ENCODE measurements around the gene SCN1B.

Gene SCN1B

DNA sequence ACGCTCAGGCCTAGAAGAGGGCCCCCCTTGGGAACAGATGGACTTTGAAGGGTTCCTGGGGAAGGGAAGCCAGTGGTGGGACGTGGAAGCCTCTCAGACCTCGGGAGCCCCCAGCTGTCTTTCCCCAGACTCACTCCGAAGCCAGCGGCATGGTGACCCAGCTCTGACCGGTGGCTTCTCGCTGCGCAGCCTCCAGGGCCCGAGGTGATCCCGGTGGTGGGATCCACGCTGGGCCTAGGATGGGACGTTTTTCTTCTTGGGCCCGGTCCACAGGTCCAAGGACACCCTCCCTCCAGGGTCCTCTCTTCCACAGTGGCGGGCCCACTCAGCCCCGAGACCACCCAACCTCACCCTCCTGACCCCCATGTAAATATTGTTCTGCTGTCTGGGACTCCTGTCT, 35.9 kb downstream of the SCN1B start:
- H3K9ac ChIP-seq (ENCODE audit: low read depth, low read length): no peak overlapping the region
- no peak overlapping the region for H3K4me2 ChIP-seq (ENCODE audit: low read length)
- no peaks in the 10 kb centered on the region for H3K4me1 ChIP-seq (ENCODE audit: control insufficient read depth, insufficient read depth, low read length)
- H3K4me3 ChIP-seq (ENCODE audit: low read length): no peak overlapping the region
- no peaks in the 10 kb centered on the region for H3K9me3 ChIP-seq (replicated peaks; ENCODE audit: low read length)
- H3K36me3 ChIP-seq (ENCODE audit: insufficient read depth, low read length): no peaks in the 10 kb centered on the region
- peaks cover 4% of the 10 kb centered on the region for H3K27me3 ChIP-seq (ENCODE audit: control insufficient read depth, insufficient read depth, low read length)

- H3K4me2 ChIP-seq (ENCODE audit: low read length): no peak overlapping the region
- no peaks in the 10 kb centered on the region for H3K36me3 ChIP-seq (ENCODE audit: insufficient read depth, low read length)
- no peaks in the 10 kb centered on the region for H3K9me3 ChIP-seq (replicated peaks; ENCODE audit: low read length)
- no peak overlapping the region for H3K9ac ChIP-seq (ENCODE audit: low read depth, low read length)
- peaks cover 4% of the 10 kb centered on the region for H3K27me3 ChIP-seq (ENCODE audit: control insufficient read depth, insufficient read depth, low read length)
- H3K4me3 ChIP-seq (ENCODE audit: low read length): no peak overlapping the region
- no peaks in the 10 kb centered on the region for H3K4me1 ChIP-seq (ENCODE audit: control insufficient read depth, insufficient read depth, low read length)
These were observed 36.7 kb downstream of the SCN1B start for GRCh38 chr19:35066691-35067563.

GRCh38 chr19:35068941-35069634, 38.8 kb downstream of the SCN1B start:
- Histone ChIP-seq H3K4me2 (ENCODE audit: low read length) (no peak overlapping the region), H3K27me3 (ENCODE audit: control insufficient read depth, insufficient read depth, low read length) (peaks cover 9% of the 10 kb centered on the region), H3K9ac (ENCODE audit: low read depth, low read length) (no peak overlapping the region), H3K4me3 (ENCODE audit: low read length) (no peak overlapping the region), H3K9me3 (replicated peaks; ENCODE audit: low read length) (no peaks in the 10 kb centered on the region), H3K4me1 (ENCODE audit: control insufficient read depth, insufficient read depth, low read length) (no peaks in the 10 kb centered on the region), H3K36me3 (ENCODE audit: insufficient read depth, low read length) (no peaks in the 10 kb centered on the region)

DNA sequence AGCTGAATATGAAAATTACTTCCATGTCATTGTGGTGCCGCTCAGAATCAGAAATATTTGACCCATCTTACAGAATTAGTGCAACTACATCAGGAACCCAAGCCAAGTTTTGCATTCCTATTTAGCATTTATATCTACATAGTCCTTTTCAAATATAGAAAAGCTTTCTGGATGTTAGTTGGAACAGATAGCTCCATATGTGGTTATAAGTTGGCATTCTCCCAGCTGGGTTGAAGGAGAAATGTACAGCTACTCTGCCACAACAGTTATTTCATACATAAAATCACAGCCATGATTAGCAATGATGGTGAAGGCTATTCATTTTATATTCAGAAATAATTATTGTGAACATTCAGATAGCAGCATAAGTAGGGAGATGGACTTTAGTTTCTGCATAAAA, 39.4 kb downstream of the SCN1B start:
- Histone ChIP-seq H3K4me1 (ENCODE audit: control insufficient read depth, insufficient read depth, low read length) (no peaks in the 10 kb centered on the region), H3K36me3 (ENCODE audit: insufficient read depth, low read length) (no peaks in the 10 kb centered on the region), H3K9me3 (replicated peaks; ENCODE audit: low read length) (no peaks in the 10 kb centered on the region), H3K27me3 (ENCODE audit: control insufficient read depth, insufficient read depth, low read length) (peaks cover 9% of the 10 kb centered on the region), H3K4me2 (ENCODE audit: low read length) (no peak overlapping the region), H3K4me3 (ENCODE audit: low read length) (no peak overlapping the region), H3K9ac (ENCODE audit: low read depth, low read length) (no peak overlapping the region)

DNA sequence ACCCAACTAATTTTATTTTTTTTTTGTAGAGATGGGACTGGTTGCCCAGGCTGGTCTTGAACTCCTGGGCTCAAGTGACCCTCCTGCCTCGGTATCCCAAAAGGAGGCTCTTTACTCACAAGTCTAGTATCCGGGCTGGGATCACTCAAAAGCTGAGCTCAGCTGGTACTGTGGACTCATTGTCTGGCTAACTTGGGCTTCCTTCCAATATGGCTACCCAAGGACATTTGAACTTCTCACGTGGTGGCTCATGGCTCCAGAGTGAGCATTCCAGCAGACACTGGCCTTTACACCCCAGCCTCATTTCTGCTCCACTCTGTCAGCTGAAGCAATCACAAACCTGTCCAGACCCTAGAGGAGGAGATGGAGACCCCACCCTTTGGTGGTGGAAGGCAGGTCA, 40.2 kb downstream of the SCN1B start:
- no peaks in the 10 kb centered on the region for H3K9me3 ChIP-seq (replicated peaks; ENCODE audit: low read length)
- H3K4me1 ChIP-seq (ENCODE audit: control insufficient read depth, insufficient read depth, low read length): no peaks in the 10 kb centered on the region
- no peak overlapping the region for H3K4me2 ChIP-seq (ENCODE audit: low read length)
- no peak overlapping the region for H3K4me3 ChIP-seq (ENCODE audit: low read length)
- no peaks in the 10 kb centered on the region for H3K36me3 ChIP-seq (ENCODE audit: insufficient read depth, low read length)
- peaks cover 11% of the 10 kb centered on the region for H3K27me3 ChIP-seq (ENCODE audit: control insufficient read depth, insufficient read depth, low read length)
- no peak overlapping the region for H3K9ac ChIP-seq (ENCODE audit: low read depth, low read length)

DNA sequence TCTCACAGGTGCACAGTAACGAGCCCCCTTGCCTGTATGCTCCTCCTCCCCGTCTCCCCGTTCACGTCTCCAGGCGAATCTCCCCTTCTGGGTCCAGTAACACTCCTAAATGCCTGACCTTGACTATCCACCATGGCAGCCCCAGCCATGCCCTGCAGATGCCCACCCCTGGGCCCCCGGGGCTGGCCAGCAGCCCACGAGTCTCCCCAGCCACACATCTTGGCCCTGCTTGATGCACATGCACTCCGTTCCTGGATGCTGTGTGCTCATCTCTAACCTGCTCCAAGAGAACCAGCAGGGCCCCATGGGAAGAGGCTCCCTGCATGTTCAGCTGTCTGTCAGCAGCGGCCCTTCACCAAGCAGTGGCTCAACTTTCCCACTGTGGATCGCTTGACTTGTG, 43.2 kb downstream of the SCN1B start:
- H3K27me3 ChIP-seq (ENCODE audit: control insufficient read depth, insufficient read depth, low read length): peaks cover 19% of the 10 kb centered on the region
- H3K9me3 ChIP-seq (replicated peaks; ENCODE audit: low read length): no peaks in the 10 kb centered on the region
- no peaks in the 10 kb centered on the region for H3K4me1 ChIP-seq (ENCODE audit: control insufficient read depth, insufficient read depth, low read length)
- H3K36me3 ChIP-seq (ENCODE audit: insufficient read depth, low read length): no peaks in the 10 kb centered on the region
- no peak overlapping the region for H3K4me2 ChIP-seq (ENCODE audit: low read length)
- H3K4me3 ChIP-seq (ENCODE audit: low read length): no peak overlapping the region
- H3K9ac ChIP-seq (ENCODE audit: low read depth, low read length): no peak overlapping the region

- Histone ChIP-seq H3K36me3 (ENCODE audit: insufficient read depth, low read length) (no peaks in the 10 kb centered on the region), H3K27me3 (ENCODE audit: control insufficient read depth, insufficient read depth, low read length) (peaks cover 19% of the 10 kb centered on the region), H3K9me3 (replicated peaks; ENCODE audit: low read length) (no peaks in the 10 kb centered on the region), H3K9ac (ENCODE audit: low read depth, low read length) (no peak overlapping the region), H3K4me2 (ENCODE audit: low read length) (no peak overlapping the region), H3K4me1 (ENCODE audit: control insufficient read depth, insufficient read depth, low read length) (no peaks in the 10 kb centered on the region), H3K4me3 (ENCODE audit: low read length) (no peak overlapping the region)
These were observed 43.7 kb downstream of the SCN1B start for GRCh38 chr19:35073941-35074340.

DNA sequence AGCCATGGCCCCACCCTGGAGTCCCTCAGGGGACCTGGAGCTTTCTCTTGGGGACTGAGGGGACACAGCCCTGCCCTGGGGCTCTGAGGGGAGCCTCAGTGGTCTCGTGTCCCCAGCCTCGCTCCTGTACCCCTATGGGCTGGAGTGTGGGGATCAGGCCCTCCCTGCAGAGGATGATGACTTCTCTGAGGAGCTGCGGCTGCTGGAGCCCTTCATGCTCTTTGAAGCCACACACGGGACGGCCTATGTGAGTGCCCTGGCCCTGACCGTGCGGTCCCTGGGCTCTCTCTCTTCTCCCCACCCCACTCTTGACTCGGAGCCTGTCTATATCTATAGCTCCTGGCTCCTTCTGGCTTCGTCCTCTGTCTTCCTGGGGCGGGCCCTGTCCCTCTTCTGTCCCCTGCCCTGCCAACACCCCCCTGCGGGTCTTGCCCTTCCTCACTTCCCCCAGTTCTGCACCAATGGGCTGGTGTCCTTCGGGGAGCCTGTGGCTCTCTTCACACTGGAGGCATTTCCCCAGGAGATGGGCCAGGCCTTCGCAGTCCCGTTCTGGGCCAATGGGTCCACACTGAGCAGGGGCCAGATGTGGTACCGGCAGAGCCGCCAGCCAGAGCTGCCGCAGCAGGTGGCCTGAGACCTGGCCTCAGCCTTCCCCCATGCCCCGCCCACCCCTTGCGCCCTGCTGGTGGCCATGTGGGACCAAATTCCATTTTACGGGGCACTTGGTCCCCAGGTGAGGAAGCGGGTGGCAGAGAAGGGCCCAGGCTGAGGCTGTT, 44.3 kb downstream of the SCN1B start:
- H3K27me3 ChIP-seq (ENCODE audit: control insufficient read depth, insufficient read depth, low read length): peaks cover 19% of the 10 kb centered on the region
- no peak overlapping the region for H3K9ac ChIP-seq (ENCODE audit: low read depth, low read length)
- H3K4me3 ChIP-seq (ENCODE audit: low read length): no peak overlapping the region

GRCh38 chr19:35075202-35076025, 45.1 kb downstream of the SCN1B start:
- Histone ChIP-seq H3K4me3 (ENCODE audit: low read length) (no peak overlapping the region), H3K36me3 (ENCODE audit: insufficient read depth, low read length) (no peaks in the 10 kb centered on the region), H3K4me1 (ENCODE audit: control insufficient read depth, insufficient read depth, low read length) (no peaks in the 10 kb centered on the region), H3K9ac (ENCODE audit: low read depth, low read length) (no peak overlapping the region), H3K9me3 (replicated peaks; ENCODE audit: low read length) (no peaks in the 10 kb centered on the region), H3K27me3 (ENCODE audit: control insufficient read depth, insufficient read depth, low read length) (peaks cover 19% of the 10 kb centered on the region), H3K4me2 (ENCODE audit: low read length) (no peak overlapping the region)

More for the DNA sequence above, 44.3 kb downstream of the SCN1B start:
- Histone ChIP-seq H3K9me3 (replicated peaks; ENCODE audit: low read length) (no peaks in the 10 kb centered on the region), H3K36me3 (ENCODE audit: insufficient read depth, low read length) (no peaks in the 10 kb centered on the region), H3K4me2 (ENCODE audit: low read length) (no peak overlapping the region), H3K4me1 (ENCODE audit: control insufficient read depth, insufficient read depth, low read length) (no peaks in the 10 kb centered on the region)

GRCh38 chr19:35076026-35076370, 45.7 kb downstream of the SCN1B start:
- H3K9ac ChIP-seq (ENCODE audit: low read depth, low read length): no peak overlapping the region

DNA sequence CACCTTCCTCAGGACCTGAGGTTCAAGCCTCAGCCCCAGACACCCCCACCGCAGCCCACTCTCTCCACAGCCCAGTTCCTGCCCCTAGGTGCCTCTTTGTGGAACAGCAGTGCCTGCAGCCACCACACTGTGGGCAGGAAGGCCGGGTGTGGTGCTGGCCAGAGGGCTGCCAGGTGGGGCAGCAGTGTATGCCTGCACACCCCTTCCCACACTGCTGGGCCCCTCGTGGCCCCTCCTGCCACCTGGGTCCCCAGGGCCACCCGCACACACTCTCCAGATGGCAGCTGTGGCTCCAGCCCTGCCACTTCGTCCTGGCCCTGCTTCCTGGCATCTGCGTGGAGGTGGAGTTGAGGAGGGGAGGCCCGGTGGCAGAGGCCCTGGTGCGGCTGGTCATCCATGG, 46.4 kb downstream of the SCN1B start:
- Histone ChIP-seq H3K9me3 (replicated peaks; ENCODE audit: low read length) (no peaks in the 10 kb centered on the region), H3K4me3 (ENCODE audit: low read length) (no peak overlapping the region), H3K4me1 (ENCODE audit: control insufficient read depth, insufficient read depth, low read length) (no peaks in the 10 kb centered on the region), H3K9ac (ENCODE audit: low read depth, low read length) (no peak overlapping the region), H3K36me3 (ENCODE audit: insufficient read depth, low read length) (no peaks in the 10 kb centered on the region), H3K4me2 (ENCODE audit: low read length) (no peak overlapping the region), H3K27me3 (ENCODE audit: control insufficient read depth, insufficient read depth, low read length) (peaks cover 19% of the 10 kb centered on the region)

More at GRCh38 chr19:35076026-35076370, 45.7 kb downstream of the SCN1B start:
- no peaks in the 10 kb centered on the region for H3K4me1 ChIP-seq (ENCODE audit: control insufficient read depth, insufficient read depth, low read length)
- no peak overlapping the region for H3K4me2 ChIP-seq (ENCODE audit: low read length)
- no peak overlapping the region for H3K4me3 ChIP-seq (ENCODE audit: low read length)
- H3K9me3 ChIP-seq (replicated peaks; ENCODE audit: low read length): no peaks in the 10 kb centered on the region
- peaks cover 19% of the 10 kb centered on the region for H3K27me3 ChIP-seq (ENCODE audit: control insufficient read depth, insufficient read depth, low read length)
- H3K36me3 ChIP-seq (ENCODE audit: insufficient read depth, low read length): no peaks in the 10 kb centered on the region

Measured in skeletal muscle satellite cell (primary cell).